ENCODE data around the gene CDH20. TPM values are rescaled to one million over a fixed set of nuclear protein-coding genes. Genes with fewer than 3 reads are reported as not detected.

The CDH20 gene
- total RNA-seq, 1 experiment from 2014 or later, result not detected

- H3K27ac ChIP-seq (ENCODE audit: low read length), result no peak overlapping the region
- BruUV-seq (replicated peaks), result no TSS peak
- in situ Hi-C loops (cut with HindIII; ENCODE audit: low pct_unique_long_range_greater_than_20kb, low sequenced_read_pairs), result no loop called here
- DNase-seq (ENCODE audit: low read depth, low spot score), result no peak
- no peak overlapping the region for H3K4me3 ChIP-seq (ENCODE audit: low read depth in 2 of 2, low read length in 2 of 2)
- no peaks in the 10 kb centered on the region for H3K4me1 ChIP-seq (ENCODE audit: control insufficient read depth, insufficient read depth, low read length)
- H3K9me3 ChIP-seq (ENCODE audit: control insufficient read depth, insufficient read depth, low read depth, low read length), result no peaks in the 10 kb centered on the region
- H3K36me3 ChIP-seq (ENCODE audit: control insufficient read depth, insufficient read depth, low read length), result no peaks in the 10 kb centered on the region
- no peak for ATAC-seq
- H3K27me3 ChIP-seq (ENCODE audit: control insufficient read depth, insufficient read depth, low read length), result no peaks in the 10 kb centered on the region
- intact Hi-C loops (cut with micrococcal nuclease; ENCODE audit: unreplicated experiment), result no loop called here
- ChIA-PET CTCF (no interaction called here), POLR2A (no interaction called here)
- TF ChIP-seq TCF7L2 (IDR thresholded peaks at IDR 0.05; ENCODE audit: low read depth, low read length) (no peak), REST (IDR thresholded peaks at IDR 0.05; ENCODE audit: insufficient read depth in 1 of 2, low read depth in 2 of 2, low read length in 1 of 2) (no peak), CTCF (IDR thresholded peaks at IDR 0.05) (no peak)
Measured at GRCh38 chr18:61602836-61603235, 269.6 kb downstream of the CDH20 start.

Measured in Panc1 (cell line).